SJCRH30 (cell line): ENCODE data around the gene RARRES2. TPM values are rescaled to one million over a fixed set of nuclear protein-coding genes. Genes with fewer than 3 reads are reported as not detected.
"Not testable (repeated sequence)": the region's sequence is repeated elsewhere in the genome, so short reads cannot be mapped to it uniquely, and the experiment has no call there.

Experiments
- DNase-seq, 2 experiments: peaks; one replicate each; pipeline ENCODE4 v3.0.0-alpha.2; 2015 to 2020
- H3K27ac ChIP-seq: fragments of 250-450 bp; sonication (Bioruptor Pico); 2 replicates; pipeline ENCODE4 v1.5.1; 2020; ENCODE audit warnings: mild to moderate bottlenecking, moderate library complexity
- H3K27me3 ChIP-seq: fragments of 250-450 bp; sonication (Bioruptor Pico); 2 replicates; pipeline ENCODE4 v1.5.1; 2020; ENCODE audit warnings: mild to moderate bottlenecking, moderate library complexity
- H3K36me3 ChIP-seq: fragments of 250-450 bp; sonication (Bioruptor Pico); 2 replicates; pipeline ENCODE4 v1.5.1; 2020; ENCODE audit warnings: mild to moderate bottlenecking, moderate library complexity
- H3K4me1 ChIP-seq: fragments of 250-450 bp; sonication (Bioruptor Pico); 2 replicates; pipeline ENCODE4 v1.5.1; 2020; ENCODE audit warnings: mild to moderate bottlenecking, moderate library complexity
- H3K4me3 ChIP-seq: fragments of 250-450 bp; sonication (Bioruptor Pico); 2 replicates; pipeline ENCODE4 v1.5.1; 2020; ENCODE audit warnings: mild to moderate bottlenecking, moderate library complexity
- H3K9me3 ChIP-seq: fragments of 250-450 bp; sonication (Bioruptor Pico); replicated peaks from 2 replicates; pipeline ENCODE4 v1.5.1; 2020; ENCODE audit warnings: mild to moderate bottlenecking, moderate library complexity
- total RNA-seq: library from RNA; depleted of rRNA; stranded (reverse); fragments of >200 nt; shearing (Covaris generic); gene quantifications from 2 replicates; pipeline ENCODE4 v1.2.3, GENCODE V29; 2014

RARRES2 gene
- total RNA-seq, 1 experiment from 2014 or later = 68.1 TPM

DNA sequence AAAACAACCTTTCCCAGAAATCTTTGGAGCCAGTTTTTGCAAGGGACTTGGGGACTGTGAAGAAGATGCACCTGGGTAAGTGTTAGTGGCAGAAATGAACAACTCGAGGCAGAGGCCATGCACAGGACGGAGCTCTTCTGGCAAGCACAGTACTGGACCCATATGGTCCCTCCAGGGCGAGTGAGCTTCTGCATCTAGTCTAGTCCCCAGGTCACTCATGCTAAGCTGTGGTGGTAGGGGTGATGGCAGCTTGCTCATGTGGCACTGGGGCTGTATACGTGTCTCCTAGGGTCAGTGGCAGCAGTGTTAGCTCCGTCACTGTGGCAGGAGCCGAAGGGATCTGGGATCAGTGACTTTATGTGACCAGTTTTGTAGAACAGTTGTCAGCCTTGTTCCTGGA, 27.6 kb downstream of the RARRES2 start:
- Histone ChIP-seq H3K36me3 (no peaks in the 10 kb centered on the region), H3K9me3 (no peaks in the 10 kb centered on the region), H3K27me3 (no peaks in the 10 kb centered on the region), H3K4me3 (no peak overlapping the region), H3K27ac (peak overlapping the region; percentile 99; the same call in 1 of the 2 replicates), H3K4me1 (peaks cover 44% of the 10 kb centered on the region)
- DNase-seq = no peak

GRCh38 chr7:150313367-150313809, 28.0 kb downstream of the RARRES2 start:
- H3K36me3 ChIP-seq = no peaks in the 10 kb centered on the region
- peaks cover 44% of the 10 kb centered on the region for H3K4me1 ChIP-seq
- no peaks in the 10 kb centered on the region for H3K9me3 ChIP-seq
- DNase-seq = no peak
- H3K4me3 ChIP-seq = no peak overlapping the region
- peak overlapping the region; percentile 99 for H3K27ac ChIP-seq
- H3K27me3 ChIP-seq = no peaks in the 10 kb centered on the region

DNA sequence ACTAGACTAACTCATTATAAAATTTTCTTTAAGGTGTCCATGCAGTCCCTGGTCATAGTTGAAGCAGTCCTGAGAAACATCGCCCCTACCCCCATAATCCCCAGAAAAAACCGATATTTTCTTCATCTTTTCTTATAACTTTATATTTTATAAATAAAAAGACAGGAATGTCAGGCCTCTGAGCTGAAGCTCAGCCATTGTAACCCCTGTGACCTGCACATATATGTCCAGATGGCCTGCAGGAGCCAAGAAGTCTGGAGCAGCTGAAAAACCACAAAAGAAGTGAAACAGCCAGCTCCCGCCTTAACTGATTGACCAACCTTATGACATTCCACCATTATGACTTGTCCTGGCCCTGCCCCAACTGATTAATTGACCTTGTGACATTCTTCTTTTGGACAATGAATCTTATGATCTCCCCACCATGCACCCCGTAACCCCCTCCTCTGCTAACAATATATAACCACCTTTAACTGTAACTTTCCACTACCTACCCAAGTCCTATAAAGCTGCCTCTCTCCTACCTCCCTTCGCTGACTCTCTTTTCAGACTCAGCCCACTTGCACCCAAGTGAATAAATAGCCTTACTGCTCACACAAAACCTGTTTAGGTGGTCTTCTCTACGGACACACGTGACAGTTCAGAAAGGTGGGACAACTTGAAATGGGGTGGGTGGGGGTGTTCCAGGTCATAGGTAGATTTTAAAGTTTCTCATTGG, 28.6 kb downstream of the RARRES2 start:
- Histone ChIP-seq H3K4me1 (peaks cover 45% of the 10 kb centered on the region), H3K27ac (peak overlapping the region; percentile 99)
- peak in 1 of 2 experiments; percentile 45 for DNase-seq
- H3K9me3 ChIP-seq, H3K36me3 ChIP-seq, H3K27me3 ChIP-seq, H3K4me3 ChIP-seq: not testable (repeated sequence)

DNA sequence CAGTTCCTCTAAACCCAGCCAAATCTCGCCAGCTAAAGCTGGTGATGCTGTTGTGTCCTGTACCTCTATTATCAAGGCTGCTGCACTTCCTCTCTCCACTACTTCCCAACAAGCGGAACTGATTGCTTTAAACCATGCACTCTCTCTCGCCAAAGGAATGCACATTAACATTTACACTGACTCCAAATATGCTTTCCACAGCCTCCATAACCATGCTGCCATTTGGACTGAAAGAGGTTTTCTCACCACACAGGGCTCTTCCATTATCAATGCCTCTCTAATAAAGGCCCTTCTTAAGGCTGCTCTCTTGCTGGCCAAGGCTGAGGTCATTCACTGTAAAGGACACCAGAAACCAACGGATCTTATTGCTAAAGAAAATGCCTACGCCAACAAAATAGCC, 29.7 kb downstream of the RARRES2 start:
- Histone ChIP-seq H3K27ac (peak overlapping the region; percentile 99), H3K9me3 (no peaks in the 10 kb centered on the region; the same call in 1 of the 2 replicates), H3K27me3 (no peaks in the 10 kb centered on the region), H3K4me3 (0 out of 2 replicates have a peak overlapping the region, but pooled peaks have one; percentile 4), H3K36me3 (no peaks in the 10 kb centered on the region), H3K4me1 (peaks cover 51% of the 10 kb centered on the region)
- DNase-seq = peak; percentile 84 to 95

GRCh38 chr7:150311146-150311545, 30.3 kb downstream of the RARRES2 start:
- H3K4me1 ChIP-seq = peaks cover 55% of the 10 kb centered on the region
- H3K4me3 ChIP-seq = 0 out of 2 replicates have a peak overlapping the region, but pooled peaks have one; percentile 4
- no peaks in the 10 kb centered on the region for H3K36me3 ChIP-seq
- no peaks in the 10 kb centered on the region for H3K27me3 ChIP-seq
- peak; percentile 67 to 83 for DNase-seq
- H3K9me3 ChIP-seq = no peaks in the 10 kb centered on the region; the same call in 1 of the 2 replicates
- H3K27ac ChIP-seq = peak overlapping the region; percentile 99

- Histone ChIP-seq H3K9me3 (no peaks in the 10 kb centered on the region; the same call in 1 of the 2 replicates), H3K4me1 (peaks cover 51% of the 10 kb centered on the region), H3K27me3 (no peaks in the 10 kb centered on the region), H3K27ac (no peak overlapping the region), H3K4me3 (no peak overlapping the region), H3K36me3 (no peaks in the 10 kb centered on the region)
- no peak for DNase-seq
These were observed 32.9 kb downstream of the RARRES2 start for GRCh38 chr7:150308575-150308974.

DNA sequence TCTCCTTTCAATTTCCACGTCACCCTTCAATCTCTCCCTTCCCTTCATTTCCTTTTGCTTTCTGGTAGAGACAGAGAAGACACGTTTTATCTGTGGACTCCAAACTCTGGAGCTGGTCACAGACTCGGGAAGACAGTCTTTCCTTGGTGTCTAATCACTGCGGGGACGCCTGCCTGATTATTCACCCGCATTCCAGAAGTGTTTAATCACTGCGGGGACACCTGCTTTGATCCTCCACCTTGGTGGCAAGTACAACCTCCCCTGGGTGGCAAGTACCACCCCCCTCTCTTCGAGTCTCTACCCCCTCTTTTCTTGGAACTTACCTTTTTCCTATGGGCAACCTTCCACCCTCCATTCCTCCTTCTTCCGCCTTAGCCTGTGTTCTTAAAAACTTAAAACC, 33.5 kb downstream of the RARRES2 start:
- H3K27ac ChIP-seq = no peak overlapping the region
- H3K9me3 ChIP-seq = no peaks in the 10 kb centered on the region; the same call in 1 of the 2 replicates
- H3K4me1 ChIP-seq = peaks cover 44% of the 10 kb centered on the region
- DNase-seq = no peak
- no peak overlapping the region for H3K4me3 ChIP-seq
- H3K36me3 ChIP-seq = no peaks in the 10 kb centered on the region
- no peaks in the 10 kb centered on the region for H3K27me3 ChIP-seq

- H3K36me3 ChIP-seq = no peaks in the 10 kb centered on the region
- no peaks in the 10 kb centered on the region for H3K27me3 ChIP-seq
- no peak overlapping the region for H3K27ac ChIP-seq
- H3K4me1 ChIP-seq = peaks cover 36% of the 10 kb centered on the region
- H3K9me3 ChIP-seq = no peaks in the 10 kb centered on the region; the same call in 1 of the 2 replicates
- no peak overlapping the region for H3K4me3 ChIP-seq
- no peak for DNase-seq
These were observed 34.3 kb downstream of the RARRES2 start for GRCh38 chr7:150307129-150307528.

GRCh38 chr7:150306377-150306776, 35.1 kb downstream of the RARRES2 start:
- peak; percentile 37 to 53 for DNase-seq
- H3K36me3 ChIP-seq, H3K9me3 ChIP-seq, H3K27me3 ChIP-seq, H3K4me3 ChIP-seq: not testable (repeated sequence)
- Histone ChIP-seq H3K27ac (peak overlapping the region; percentile 18; the same call in 1 of the 2 replicates), H3K4me1 (peaks cover 29% of the 10 kb centered on the region)

- DNase-seq = not testable (repeated sequence)
These were observed 35.5 kb downstream of the RARRES2 start for GRCh38 chr7:150305903-150306284.

DNA sequence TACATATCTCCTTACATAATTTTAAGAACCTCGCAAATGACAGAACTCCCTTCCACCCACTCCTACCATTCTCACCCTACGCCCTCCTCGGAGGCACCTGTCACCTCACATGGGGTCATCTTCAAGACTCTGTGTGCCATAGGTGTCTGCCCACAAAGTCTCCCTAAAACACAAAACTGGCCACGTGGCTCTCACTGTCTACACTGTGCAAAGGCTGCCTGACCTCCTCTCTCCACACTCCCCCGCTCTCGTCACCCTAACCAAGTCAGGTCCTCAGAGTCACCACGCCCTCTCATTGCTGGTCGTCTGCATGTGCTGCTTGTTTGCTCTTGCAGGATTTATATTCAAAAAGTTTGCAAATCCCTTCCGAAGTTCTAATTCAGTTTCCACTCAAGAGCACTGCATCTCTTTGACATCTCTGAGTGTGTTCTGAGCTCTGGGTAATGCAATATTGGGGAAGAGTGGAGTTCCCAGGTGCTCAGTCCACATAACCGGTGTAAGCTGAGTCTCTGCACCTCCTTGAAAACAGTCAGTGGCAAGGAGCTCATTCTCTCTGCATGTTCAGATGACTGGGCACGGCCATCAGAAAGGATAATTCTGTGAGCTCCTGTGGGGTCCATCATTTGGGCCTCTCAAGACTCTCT, 36.0 kb downstream of the RARRES2 start:
- H3K4me1 ChIP-seq = peaks cover 19% of the 10 kb centered on the region
- DNase-seq, H3K4me3 ChIP-seq, H3K27ac ChIP-seq, H3K27me3 ChIP-seq, H3K36me3 ChIP-seq, H3K9me3 ChIP-seq: not testable (repeated sequence)

More at GRCh38 chr7:150305903-150306284, 35.5 kb downstream of the RARRES2 start:
- not testable (repeated sequence) for H3K9me3 ChIP-seq, H3K36me3 ChIP-seq, H3K27me3 ChIP-seq, H3K27ac ChIP-seq, H3K4me3 ChIP-seq
- peaks cover 24% of the 10 kb centered on the region for H3K4me1 ChIP-seq

- H3K9me3 ChIP-seq, H3K36me3 ChIP-seq, DNase-seq, H3K27ac ChIP-seq, H3K27me3 ChIP-seq, H3K4me3 ChIP-seq: not testable (repeated sequence)
- peaks cover 12% of the 10 kb centered on the region for H3K4me1 ChIP-seq
These were observed 36.8 kb downstream of the RARRES2 start for GRCh38 chr7:150304499-150305258.

DNA sequence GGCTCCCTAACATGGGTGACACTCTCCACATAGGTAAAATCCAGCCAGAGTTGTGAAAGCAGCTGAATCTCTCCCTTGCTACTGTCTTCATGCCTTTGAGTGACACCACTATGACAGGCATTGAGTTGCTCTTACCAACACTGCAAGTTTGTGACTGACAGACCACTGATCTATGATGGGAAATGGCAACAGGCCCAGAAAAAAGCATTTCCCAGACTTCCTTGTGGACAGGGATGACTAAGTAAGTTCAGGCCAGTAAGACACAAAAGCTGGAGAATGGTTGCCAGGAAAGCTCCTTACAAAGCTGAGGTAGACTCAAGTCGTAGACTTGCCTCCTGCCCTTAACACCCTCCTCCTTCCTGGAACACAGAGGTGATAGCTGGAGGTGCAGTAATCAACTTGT, 38.5 kb downstream of the RARRES2 start:
- peaks cover 11% of the 10 kb centered on the region for H3K4me1 ChIP-seq
- not testable (repeated sequence) for H3K9me3 ChIP-seq, H3K36me3 ChIP-seq, H3K4me3 ChIP-seq, H3K27ac ChIP-seq, H3K27me3 ChIP-seq, DNase-seq

- DNase-seq, H3K4me3 ChIP-seq, H3K36me3 ChIP-seq, H3K27ac ChIP-seq, H3K27me3 ChIP-seq, H3K4me1 ChIP-seq, H3K9me3 ChIP-seq: not testable (repeated sequence)
These were observed 43.5 kb downstream of the RARRES2 start for GRCh38 chr7:150297978-150298377.

- H3K9me3 ChIP-seq, H3K27ac ChIP-seq: not testable (repeated sequence)
These were observed 44.6 kb downstream of the RARRES2 start for GRCh38 chr7:150296802-150297201.

More at GRCh38 chr7:150296802-150297201, 44.6 kb downstream of the RARRES2 start:
- not testable (repeated sequence) for H3K27me3 ChIP-seq, H3K4me1 ChIP-seq, DNase-seq, H3K36me3 ChIP-seq, H3K4me3 ChIP-seq
